GM21447 (cell line): Measurements from ENCODE around the gene BASP1.
"Not testable (repeated sequence)": the region's sequence is repeated elsewhere in the genome, so short reads cannot be mapped to it uniquely, and the experiment has no call there.

Source experiments
- ATAC-seq: cut with Tn5 transposase; IDR thresholded peaks from one replicate; pipeline ENCODE4 v1.9.1; 2021; ENCODE audit not compliant: unreplicated experiment

The BASP1 gene

GRCh38 chr5:17190799-17191391 lies 26.5 kb upstream of the BASP1 start:
- ATAC-seq = no peak

- ATAC-seq = not testable (repeated sequence)
Measured at GRCh38 chr5:17191574-17191973, 25.9 kb upstream of the BASP1 start.

- ATAC-seq = no peak
Measured at GRCh38 chr5:17192191-17192590, 25.2 kb upstream of the BASP1 start.

GRCh38 chr5:17196024-17196423 lies 21.4 kb upstream of the BASP1 start:
- no peak for ATAC-seq

DNA sequence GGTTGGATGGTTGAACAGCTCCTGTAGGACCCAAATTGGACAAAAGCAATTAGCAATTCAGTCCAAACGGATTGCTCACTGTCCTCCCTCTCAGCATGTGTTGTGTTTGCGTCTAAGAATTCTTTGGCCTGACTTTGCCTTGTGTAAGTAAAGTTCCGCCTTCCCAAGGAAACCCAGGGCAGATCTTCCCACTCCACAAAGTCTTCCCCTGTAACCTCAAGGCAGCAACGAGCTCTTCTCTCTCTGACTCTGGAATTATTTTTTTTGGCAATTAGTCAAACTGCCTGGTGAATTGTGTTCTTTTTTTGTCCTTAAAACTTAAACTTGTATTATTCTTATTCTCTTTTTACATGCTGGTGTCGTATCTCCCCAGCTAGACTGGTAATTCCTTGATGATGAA lies 20.7 kb upstream of the BASP1 start:
- ATAC-seq = no peak

- ATAC-seq = no peak
Measured at GRCh38 chr5:17203329-17204132, 13.9 kb upstream of the BASP1 start.

- ATAC-seq = no peak
Measured at GRCh38 chr5:17204133-17204489, 13.3 kb upstream of the BASP1 start.

GRCh38 chr5:17206021-17206420 lies 11.4 kb upstream of the BASP1 start:
- ATAC-seq = no peak

DNA sequence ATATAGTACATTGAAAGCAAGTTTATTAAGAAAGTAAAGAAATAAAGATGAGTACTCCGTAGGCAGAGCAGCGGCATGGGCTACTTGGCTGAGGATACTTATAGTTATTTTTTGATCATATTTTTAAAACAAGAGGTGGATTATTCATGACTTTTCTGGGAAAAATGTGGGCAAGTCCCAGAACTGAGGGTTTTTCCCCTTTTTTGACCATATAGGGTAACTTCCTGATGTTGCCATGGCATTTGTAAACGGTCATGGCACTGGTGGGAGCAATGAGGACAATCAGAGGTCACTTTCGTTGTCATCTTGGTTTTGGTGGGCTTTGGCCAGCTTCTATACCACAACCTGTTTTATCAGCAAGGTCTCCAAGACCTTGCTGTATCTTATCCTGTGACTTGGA lies 5.2 kb upstream of the BASP1 start:
- no peak for ATAC-seq

DNA sequence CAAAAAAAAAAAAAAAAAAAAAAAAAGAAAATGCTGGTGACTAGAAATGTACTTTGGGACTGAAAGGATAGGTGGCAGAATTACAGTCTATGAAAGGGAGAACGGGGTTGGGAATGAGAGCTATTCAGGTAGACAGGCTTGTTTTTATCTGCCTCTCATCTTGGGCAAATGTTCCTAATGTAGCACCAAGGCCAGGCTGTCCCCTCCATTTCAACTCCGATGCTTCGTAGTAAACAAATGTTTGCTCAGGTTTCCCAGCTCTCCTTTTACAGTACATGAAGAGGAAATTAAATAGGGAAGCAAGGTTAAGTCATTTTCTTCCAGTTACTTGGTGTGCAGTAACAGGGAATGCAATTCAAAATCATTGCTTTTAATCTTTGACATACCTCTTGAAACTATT lies 4.4 kb upstream of the BASP1 start:
- no peak for ATAC-seq

DNA sequence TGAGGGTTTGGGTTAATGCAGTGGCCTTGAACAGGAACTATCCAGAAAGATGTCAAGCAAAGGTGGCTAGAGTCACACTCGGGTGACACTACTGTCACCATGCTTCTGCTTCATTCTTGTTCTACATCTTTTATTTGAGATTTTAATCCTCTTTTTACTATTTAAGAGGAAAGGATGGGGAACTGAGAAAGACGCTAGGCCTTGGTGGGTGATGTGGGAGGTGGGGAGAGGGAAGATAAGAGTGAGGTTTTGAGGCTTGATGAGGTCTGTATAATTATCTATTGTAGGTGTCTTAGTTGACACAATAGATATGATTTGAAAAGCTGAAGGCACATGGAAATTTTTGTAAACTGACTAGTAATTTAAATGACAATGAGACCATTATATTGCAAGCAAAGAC lies 3.5 kb upstream of the BASP1 start:
- ATAC-seq = no peak

- no peak for ATAC-seq
Measured at GRCh38 chr5:17214893-17215292, 2.5 kb upstream of the BASP1 start.

DNA sequence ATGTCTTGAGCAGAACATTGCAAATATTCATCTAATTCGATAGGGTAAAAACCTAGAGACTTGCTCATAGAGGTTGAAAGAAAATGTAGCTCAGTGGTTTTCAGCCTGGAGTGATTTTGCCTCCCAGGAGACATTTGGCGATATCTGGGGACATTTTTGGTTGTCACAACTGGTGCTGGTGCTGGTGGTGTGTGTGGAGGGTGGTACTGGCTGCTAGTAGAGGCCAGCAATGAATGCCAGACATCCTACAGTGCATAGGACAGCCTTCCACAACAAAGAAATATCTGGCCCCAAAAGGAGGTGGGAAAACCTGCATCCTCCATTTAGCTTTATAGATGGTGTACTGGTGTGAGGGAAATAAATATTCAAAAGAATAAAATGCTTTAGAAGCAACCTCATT lies 2.1 kb upstream of the BASP1 start:
- ATAC-seq = no peak

- ATAC-seq = peak; percentile 35
Measured at GRCh38 chr5:17216176-17216973, 1.1 kb upstream of the BASP1 start.

- no peak for ATAC-seq
Measured at GRCh38 chr5:17216974-17217492, 398 bp upstream of the BASP1 start.

DNA sequence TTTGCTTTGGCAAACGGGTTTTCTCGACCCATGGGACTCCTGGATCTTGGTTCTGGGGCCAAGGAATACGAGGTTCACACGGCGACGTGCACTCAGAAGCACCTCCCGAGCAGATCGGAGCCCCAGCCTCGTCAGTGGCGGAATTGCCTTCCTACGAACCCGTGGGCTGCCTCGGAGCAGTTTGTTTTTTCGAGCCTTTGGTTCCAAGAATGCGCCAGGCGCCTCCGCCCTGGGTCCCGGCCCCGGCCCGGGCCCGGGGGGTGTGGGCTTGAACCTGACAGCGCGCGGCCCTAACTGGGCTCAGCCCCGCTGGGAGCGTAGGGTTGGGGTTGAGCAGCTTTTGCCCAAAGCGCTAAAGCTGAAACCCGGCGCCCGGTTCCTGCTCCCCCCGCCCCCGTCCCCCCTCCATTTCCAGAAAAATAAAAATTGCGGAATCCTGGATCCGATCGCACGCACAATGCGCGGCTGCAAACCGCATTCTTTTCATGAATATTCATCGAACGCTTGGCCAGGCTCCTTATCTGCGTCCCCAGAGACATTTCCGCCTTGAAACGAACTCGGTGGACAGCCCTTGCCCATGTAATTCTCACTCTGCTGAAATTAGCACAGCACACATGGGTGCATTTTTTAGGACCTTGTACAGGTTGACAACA lies 1.0 kb downstream of the BASP1 start:
- ATAC-seq = peak; percentile 34

- ATAC-seq = no peak
Measured at GRCh38 chr5:17219006-17219422, 1.6 kb downstream of the BASP1 start.

GRCh38 chr5:17219469-17219868 lies 2.0 kb downstream of the BASP1 start:
- ATAC-seq = no peak

DNA sequence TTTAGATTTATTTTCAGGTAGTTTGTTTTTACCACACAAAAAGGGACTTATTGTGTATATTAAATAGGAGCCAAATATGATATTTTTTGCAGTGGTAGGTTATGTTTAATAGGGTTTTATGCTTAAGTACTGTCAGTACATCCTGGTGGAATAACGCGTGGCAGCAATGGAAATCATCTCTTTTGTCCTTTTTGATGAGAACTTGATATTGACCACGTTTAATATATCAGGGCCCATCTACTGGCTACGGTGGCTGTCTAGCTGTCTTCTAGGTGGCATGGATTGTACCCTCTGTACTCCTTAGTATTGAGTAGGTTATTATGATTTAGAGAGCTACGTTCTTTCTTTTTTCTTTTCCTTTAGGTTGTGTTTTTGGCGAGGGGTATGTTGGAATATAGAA lies 2.6 kb downstream of the BASP1 start:
- ATAC-seq = no peak

DNA sequence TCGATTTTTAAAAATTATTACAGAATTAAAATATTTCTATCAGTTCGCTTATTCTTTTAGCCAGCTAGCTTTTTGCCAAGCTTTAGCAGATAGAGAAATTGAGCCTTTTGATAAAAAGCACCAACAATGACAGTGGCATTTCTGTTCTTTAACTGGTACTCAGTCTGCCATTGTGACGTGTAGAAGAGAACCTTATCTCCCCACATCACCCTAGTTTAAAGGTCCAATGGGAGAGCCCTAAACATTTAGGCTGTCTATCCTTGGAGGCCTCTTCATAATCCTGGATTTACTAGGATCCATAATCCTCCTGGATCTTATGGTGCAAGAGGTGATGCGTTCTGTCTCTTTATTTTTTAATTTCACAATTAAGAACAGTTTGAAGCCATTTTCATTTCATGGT lies 3.0 kb downstream of the BASP1 start:
- ATAC-seq = no peak
